ENCODE results near the gene ST6GAL1. TPM values are rescaled to one million over a fixed set of nuclear protein-coding genes. Genes with fewer than 3 reads are reported as not detected.

Gene ST6GAL1
- total RNA-seq, 1 donor from 2014 or later: 15.8 TPM

DNA sequence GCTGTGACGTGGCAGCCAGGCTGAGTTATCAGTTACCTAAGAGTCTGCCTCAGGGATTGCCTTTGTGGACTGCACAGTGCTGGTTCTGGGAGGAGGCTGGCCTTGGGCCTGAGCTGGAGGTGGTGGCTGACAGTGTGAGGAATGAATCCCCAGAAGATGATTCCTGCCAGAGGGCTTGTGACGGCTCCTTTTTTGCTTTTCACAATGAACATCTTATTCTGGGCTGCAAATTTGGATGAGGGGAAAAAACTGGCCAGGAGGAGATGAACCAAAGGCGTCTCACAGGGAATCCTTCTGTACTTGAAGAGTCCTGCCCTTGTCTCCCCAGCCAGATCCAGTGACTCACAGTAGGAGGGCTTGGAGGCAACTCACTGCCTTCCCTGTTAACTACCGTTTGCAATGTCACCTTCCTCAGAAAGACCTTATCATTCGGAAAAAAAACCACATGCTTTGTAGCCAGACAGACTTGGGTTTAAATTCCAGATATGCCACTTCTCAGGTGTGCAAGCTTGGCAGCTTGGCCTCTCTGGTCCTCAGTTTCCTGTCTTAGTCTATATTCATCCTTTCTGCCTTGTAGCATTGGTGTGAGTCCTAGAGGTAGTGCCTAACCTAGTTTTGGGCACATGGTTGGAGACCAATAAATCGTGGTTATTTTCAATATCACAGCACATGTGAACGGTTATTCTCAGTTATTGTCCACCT, 19.1 kb downstream of the ST6GAL1 start:
- no peak for FAIRE-seq
- H3K9me3 Mint-ChIP-seq (ENCODE audit: unreplicated experiment): peaks cover 1% of the 10 kb centered on the region
- H3K27ac Mint-ChIP-seq (ENCODE audit: unreplicated experiment): peak overlapping the region; percentile 38
- H3K4me1 Mint-ChIP-seq (ENCODE audit: low read depth, unreplicated experiment): peaks cover 21% of the 10 kb centered on the region
- no peak overlapping the region for H3K4me3 Mint-ChIP-seq (ENCODE audit: unreplicated experiment)
- Histone ChIP-seq H2AFZ (ENCODE audit: low read depth, low read length) (no peak overlapping the region), H3K36me3 (ENCODE audit: insufficient read depth, low read length) (no peaks in the 10 kb centered on the region), H3K4me1 (ENCODE audit: insufficient read depth, low read length) (peaks cover 5% of the 10 kb centered on the region), H3K27me3 (ENCODE audit: insufficient read depth, low read length) (no peaks in the 10 kb centered on the region), H3K27ac (ENCODE audit: low read depth, low read length) (no peak overlapping the region), H3K9me3 (ENCODE audit: insufficient read depth, low read depth, low read length) (no peaks in the 10 kb centered on the region), H4K20me1 (ENCODE audit: insufficient read depth, low read length) (no peaks in the 10 kb centered on the region), H3K9ac (ENCODE audit: low read length) (no peak overlapping the region), H3K4me3 (ENCODE audit: insufficient read depth, low read depth, low read length) (no peak overlapping the region), H3K4me2 (ENCODE audit: low read length) (no peak overlapping the region), H3K79me2 (ENCODE audit: insufficient read depth, low read length) (no peaks in the 10 kb centered on the region)
- peaks cover 7% of the 10 kb centered on the region for H3K36me3 Mint-ChIP-seq (ENCODE audit: low read depth, unreplicated experiment)
- peak; percentile 47 for DNase-seq (ENCODE audit: low read depth)
- no peak for TF ChIP-seq CTCF (IDR thresholded peaks at IDR 0.05; ENCODE audit: insufficient read depth, low read depth, low read length)
- TF ChIP-seq EZH2 (IDR thresholded peaks at IDR 0.05; ENCODE audit: insufficient read depth, low read length): no peak
- H3K27me3 Mint-ChIP-seq (ENCODE audit: low read depth, unreplicated experiment): no peaks in the 10 kb centered on the region

GRCh38 chr3:186950402-186951093, 20.2 kb downstream of the ST6GAL1 start:
- no peak for FAIRE-seq
- peaks cover 5% of the 10 kb centered on the region for H3K4me1 ChIP-seq (ENCODE audit: insufficient read depth, low read length)
- H3K27ac Mint-ChIP-seq (ENCODE audit: unreplicated experiment): no peak overlapping the region
- no peak for DNase-seq (ENCODE audit: low read depth)
- no peaks in the 10 kb centered on the region for H4K20me1 ChIP-seq (ENCODE audit: insufficient read depth, low read length)
- H3K27ac ChIP-seq (ENCODE audit: low read depth, low read length): no peak overlapping the region
- H3K9ac ChIP-seq (ENCODE audit: low read length): no peak overlapping the region
- H2AFZ ChIP-seq (ENCODE audit: low read depth, low read length): no peak overlapping the region
- no peaks in the 10 kb centered on the region for H3K27me3 Mint-ChIP-seq (ENCODE audit: low read depth, unreplicated experiment)
- TF ChIP-seq EZH2 (IDR thresholded peaks at IDR 0.05; ENCODE audit: insufficient read depth, low read length) (no peak), CTCF (IDR thresholded peaks at IDR 0.05; ENCODE audit: insufficient read depth, low read depth, low read length) (no peak)
- no peak overlapping the region for H3K4me3 Mint-ChIP-seq (ENCODE audit: unreplicated experiment)
- no peaks in the 10 kb centered on the region for H3K27me3 ChIP-seq (ENCODE audit: insufficient read depth, low read length)
- no peaks in the 10 kb centered on the region for H3K9me3 ChIP-seq (ENCODE audit: insufficient read depth, low read depth, low read length)
- H3K36me3 ChIP-seq (ENCODE audit: insufficient read depth, low read length): no peaks in the 10 kb centered on the region
- H3K36me3 Mint-ChIP-seq (ENCODE audit: low read depth, unreplicated experiment): peaks cover 7% of the 10 kb centered on the region
- H3K4me3 ChIP-seq (ENCODE audit: insufficient read depth, low read depth, low read length): no peak overlapping the region
- H3K79me2 ChIP-seq (ENCODE audit: insufficient read depth, low read length): no peaks in the 10 kb centered on the region
- H3K9me3 Mint-ChIP-seq (ENCODE audit: unreplicated experiment): no peaks in the 10 kb centered on the region
- no peak overlapping the region for H3K4me2 ChIP-seq (ENCODE audit: low read length)
- H3K4me1 Mint-ChIP-seq (ENCODE audit: low read depth, unreplicated experiment): peaks cover 18% of the 10 kb centered on the region

All from astrocyte (in vitro differentiated cells and primary cell).